A673 (cell line): Measurements from ENCODE around the gene CDH23.

Experiments used
- EZH2 ChIP-seq: fragments of 200-600 bp; sonication (generic); IDR thresholded peaks from 2 replicates; pipeline ENCODE4 v1.6.1; 2017; ENCODE audit warnings: borderline replicate concordance, low read depth, mild to moderate bottlenecking, mixed read lengths, antibody characterized with exemption, low read length; ENCODE audit not compliant: poor library complexity, severe bottlenecking
- TF ChIP-seq, protein P1 (sequence below): fragments of 300-800, 200-600 bp; sonication (generic); conservative IDR thresholded peaks from 2 replicates; pipeline ENCODE4 v1.5.1; 2017; ENCODE audit warnings: low read depth, mild to moderate bottlenecking, antibody characterized with exemption, low read length, moderate library complexity, mixed read lengths

DNA sequence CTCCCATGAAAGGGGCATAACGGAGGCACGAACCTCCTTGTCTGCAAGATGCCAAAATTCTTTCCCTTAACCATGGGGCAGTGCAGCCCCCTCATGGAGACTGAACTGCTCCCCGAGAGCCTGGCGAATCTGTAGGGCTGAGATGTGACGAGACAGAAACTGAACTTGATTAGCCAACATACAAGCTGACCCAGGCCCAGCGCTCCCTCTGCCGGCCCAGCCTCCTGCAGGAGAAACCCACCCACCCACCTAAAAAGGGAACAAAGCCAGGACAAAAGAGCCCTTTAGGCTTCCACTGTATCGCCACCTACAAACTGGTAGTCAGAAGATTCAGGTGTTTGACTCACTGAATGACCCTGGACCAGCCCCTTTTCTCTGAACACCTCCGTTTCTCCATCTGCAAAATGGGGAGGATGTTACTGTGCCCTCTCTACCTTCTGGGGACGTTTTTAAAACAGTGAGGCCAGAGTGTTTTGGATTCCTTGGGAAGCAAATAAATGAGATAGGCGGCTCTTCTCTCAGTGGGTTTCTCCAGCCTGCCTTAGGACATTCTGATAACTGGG lies 264.4 kb downstream of the CDH23 start:
- TF ChIP-seq, protein P1, sequence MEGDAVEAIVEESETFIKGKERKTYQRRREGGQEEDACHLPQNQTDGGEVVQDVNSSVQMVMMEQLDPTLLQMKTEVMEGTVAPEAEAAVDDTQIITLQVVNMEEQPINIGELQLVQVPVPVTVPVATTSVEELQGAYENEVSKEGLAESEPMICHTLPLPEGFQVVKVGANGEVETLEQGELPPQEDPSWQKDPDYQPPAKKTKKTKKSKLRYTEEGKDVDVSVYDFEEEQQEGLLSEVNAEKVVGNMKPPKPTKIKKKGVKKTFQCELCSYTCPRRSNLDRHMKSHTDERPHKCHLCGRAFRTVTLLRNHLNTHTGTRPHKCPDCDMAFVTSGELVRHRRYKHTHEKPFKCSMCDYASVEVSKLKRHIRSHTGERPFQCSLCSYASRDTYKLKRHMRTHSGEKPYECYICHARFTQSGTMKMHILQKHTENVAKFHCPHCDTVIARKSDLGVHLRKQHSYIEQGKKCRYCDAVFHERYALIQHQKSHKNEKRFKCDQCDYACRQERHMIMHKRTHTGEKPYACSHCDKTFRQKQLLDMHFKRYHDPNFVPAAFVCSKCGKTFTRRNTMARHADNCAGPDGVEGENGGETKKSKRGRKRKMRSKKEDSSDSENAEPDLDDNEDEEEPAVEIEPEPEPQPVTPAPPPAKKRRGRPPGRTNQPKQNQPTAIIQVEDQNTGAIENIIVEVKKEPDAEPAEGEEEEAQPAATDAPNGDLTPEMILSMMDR, result no peak
- TF ChIP-seq EZH2, result no peak
